Measurements from ENCODE around the gene TNFRSF4.

TNFRSF4 gene

GRCh38 chr1:1232208-1232795 lies 18.3 kb upstream of the TNFRSF4 start, which contains the start of gene B3GALT6:
Gene B3GALT6 (plus strand): TSS chr1:1232237. CDS start chr1:1232279, 42 bp downstream.
- H3K4me3 ChIP-seq (ENCODE audit: control insufficient read depth, low read depth, low read length), result peak within 1 kb of the TSS; percentile 93
- TF ChIP-seq CTCF (conservative IDR thresholded peaks at IDR 0.05; ENCODE audit: control insufficient read depth, insufficient read depth, low read depth, low read length), result no peak
- no peak for DNase-seq (ENCODE audit: low read depth)

- no peak for TF ChIP-seq CTCF (conservative IDR thresholded peaks at IDR 0.05; ENCODE audit: control insufficient read depth, insufficient read depth, low read depth, low read length)
- peak within 1 kb of the TSS; percentile 93 for H3K4me3 ChIP-seq (ENCODE audit: control insufficient read depth, low read depth, low read length)
- DNase-seq (ENCODE audit: low read depth), result peak; percentile 94
These were observed 17.7 kb upstream of the TNFRSF4 start, which contains the start of gene SDF4 for GRCh38 chr1:1231400-1232207. Gene SDF4 (minus strand): TSS chr1:1232001. CDS start chr1:1228772, 3,229 bp downstream.

GRCh38 chr1:1230656-1231399 lies 16.9 kb upstream of the TNFRSF4 start:
- TF ChIP-seq CTCF (conservative IDR thresholded peaks at IDR 0.05; ENCODE audit: control insufficient read depth, insufficient read depth, low read depth, low read length), result peak; percentile 48
- peak; percentile 86 for DNase-seq (ENCODE audit: low read depth)
- H3K4me3 ChIP-seq (ENCODE audit: control insufficient read depth, low read depth, low read length), result peak overlapping the region; percentile 93

- no peak for TF ChIP-seq CTCF (conservative IDR thresholded peaks at IDR 0.05; ENCODE audit: control insufficient read depth, insufficient read depth, low read depth, low read length)
- no peak overlapping the region for H3K4me3 ChIP-seq (ENCODE audit: control insufficient read depth, low read depth, low read length)
- no peak for DNase-seq (ENCODE audit: low read depth)
These were observed 15.8 kb upstream of the TNFRSF4 start for GRCh38 chr1:1229770-1230169.

GRCh38 chr1:1228596-1229321 lies 14.8 kb upstream of the TNFRSF4 start:
- DNase-seq (ENCODE audit: low read depth), result no peak
- no peak for TF ChIP-seq CTCF (conservative IDR thresholded peaks at IDR 0.05; ENCODE audit: control insufficient read depth, insufficient read depth, low read depth, low read length)
- no peak overlapping the region for H3K4me3 ChIP-seq (ENCODE audit: control insufficient read depth, low read depth, low read length)

GRCh38 chr1:1228187-1228586 lies 14.2 kb upstream of the TNFRSF4 start:
- no peak for TF ChIP-seq CTCF (conservative IDR thresholded peaks at IDR 0.05; ENCODE audit: control insufficient read depth, insufficient read depth, low read depth, low read length)
- H3K4me3 ChIP-seq (ENCODE audit: control insufficient read depth, low read depth, low read length), result no peak overlapping the region
- DNase-seq (ENCODE audit: low read depth), result no peak
